ENCODE measurements around the gene CCDC57. TPM values are rescaled to one million over a fixed set of nuclear protein-coding genes. Genes with fewer than 3 reads are reported as not detected.
A peak's percentile ranks its signal among the peaks of the same experiment; 100 is the strongest.

The CCDC57 gene
- total RNA-seq, 2 experiments from 2014 or later, result 56.6 to 64.2 TPM

DNA sequence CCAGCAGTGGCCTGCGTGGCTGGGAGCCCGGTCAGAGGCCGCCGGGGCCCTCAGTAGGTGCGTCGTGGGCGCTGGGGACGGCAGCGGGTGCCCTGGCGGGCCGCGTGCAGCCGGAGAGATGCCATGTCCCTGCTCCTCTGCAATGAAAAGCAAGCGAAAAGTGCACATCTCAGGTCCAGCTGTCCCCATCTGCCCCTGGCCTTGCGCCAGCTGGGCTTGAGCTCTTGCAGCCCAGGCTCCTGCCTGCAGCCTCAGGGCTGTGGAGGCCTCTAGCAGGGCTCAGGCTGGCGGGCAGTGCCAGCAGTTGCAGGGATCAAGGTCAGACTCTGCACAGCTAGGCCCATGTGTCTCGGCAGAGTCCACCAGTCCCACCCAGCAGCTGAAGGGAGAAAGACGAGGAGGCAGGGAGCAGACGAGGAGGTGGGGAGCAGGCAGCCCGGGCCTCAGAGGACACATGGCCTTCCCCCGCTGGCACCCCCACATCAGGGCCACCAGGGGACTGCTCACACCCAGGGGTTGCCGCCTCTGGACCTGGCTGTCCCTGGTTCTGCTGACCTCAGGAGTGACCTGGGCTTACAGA is 27.4 kb upstream of the CCDC57 start:
- H3K27me3 Mint-ChIP-seq, result no peaks in the 10 kb centered on the region
- intact Hi-C loops (cut with micrococcal nuclease), result loop anchor here (5.0 kb wide), 1 partner anchor 82 kb away; no protein-coding TSS in a partner anchor
- H3K4me1 Mint-ChIP-seq (ENCODE audit: low read depth), result peaks cover 58% of the 10 kb centered on the region
- H3K36me3 Mint-ChIP-seq (ENCODE audit: low read depth), result peaks cover 42% of the 10 kb centered on the region
- TF ChIP-seq, protein P1, sequence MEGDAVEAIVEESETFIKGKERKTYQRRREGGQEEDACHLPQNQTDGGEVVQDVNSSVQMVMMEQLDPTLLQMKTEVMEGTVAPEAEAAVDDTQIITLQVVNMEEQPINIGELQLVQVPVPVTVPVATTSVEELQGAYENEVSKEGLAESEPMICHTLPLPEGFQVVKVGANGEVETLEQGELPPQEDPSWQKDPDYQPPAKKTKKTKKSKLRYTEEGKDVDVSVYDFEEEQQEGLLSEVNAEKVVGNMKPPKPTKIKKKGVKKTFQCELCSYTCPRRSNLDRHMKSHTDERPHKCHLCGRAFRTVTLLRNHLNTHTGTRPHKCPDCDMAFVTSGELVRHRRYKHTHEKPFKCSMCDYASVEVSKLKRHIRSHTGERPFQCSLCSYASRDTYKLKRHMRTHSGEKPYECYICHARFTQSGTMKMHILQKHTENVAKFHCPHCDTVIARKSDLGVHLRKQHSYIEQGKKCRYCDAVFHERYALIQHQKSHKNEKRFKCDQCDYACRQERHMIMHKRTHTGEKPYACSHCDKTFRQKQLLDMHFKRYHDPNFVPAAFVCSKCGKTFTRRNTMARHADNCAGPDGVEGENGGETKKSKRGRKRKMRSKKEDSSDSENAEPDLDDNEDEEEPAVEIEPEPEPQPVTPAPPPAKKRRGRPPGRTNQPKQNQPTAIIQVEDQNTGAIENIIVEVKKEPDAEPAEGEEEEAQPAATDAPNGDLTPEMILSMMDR (IDR thresholded peaks at IDR 0.05), result no peak
- no peaks in the 10 kb centered on the region for H3K9me3 Mint-ChIP-seq
- ChIA-PET POLR2A (interaction anchor here (1.0 kb wide), 1 partner anchor 10 kb away, joined by 4 read pairs; no protein-coding TSS in a partner anchor), CTCF (interaction anchor here (1.1 kb wide), 2 partner anchors 34 to 81 kb away, joined by 3 read pairs; no protein-coding TSS in a partner anchor)
- no peak overlapping the region for H3K4me3 Mint-ChIP-seq
- peak overlapping the region; percentile 69 for H3K27ac Mint-ChIP-seq
- no peak for ATAC-seq
- DNase-seq, result no peak

DNA sequence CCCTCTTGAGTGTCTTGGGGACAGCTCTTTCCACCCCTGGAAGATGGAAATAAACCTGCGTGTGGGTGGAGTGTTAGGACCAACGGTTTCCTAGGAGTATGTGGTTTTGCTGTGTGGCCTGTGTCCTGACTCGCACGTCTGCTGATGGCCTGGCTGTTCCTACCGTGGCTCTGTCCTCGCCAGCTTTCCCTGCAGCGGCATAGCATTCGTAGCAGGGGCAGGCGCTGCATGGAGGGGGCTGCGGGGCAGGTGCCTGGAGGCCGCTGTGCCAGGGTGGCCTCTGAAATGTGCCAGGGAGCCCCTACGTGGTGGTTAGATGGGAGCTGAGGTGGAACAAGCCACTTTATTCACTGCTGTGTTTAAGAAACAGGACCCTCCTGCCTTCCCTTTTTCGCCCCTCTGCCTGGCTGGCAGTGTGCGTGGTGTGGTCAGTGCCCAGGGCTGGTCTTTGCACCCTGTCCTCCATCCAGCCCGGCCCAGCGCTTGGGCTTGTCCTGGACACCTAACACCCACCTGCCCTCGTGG is 26.8 kb upstream of the CCDC57 start:
- Mint-ChIP-seq H3K4me1 (ENCODE audit: low read depth) (peaks cover 62% of the 10 kb centered on the region), H3K27me3 (no peaks in the 10 kb centered on the region), H3K9me3 (no peaks in the 10 kb centered on the region), H3K4me3 (no peak overlapping the region), H3K27ac (no peak overlapping the region), H3K36me3 (ENCODE audit: low read depth) (peaks cover 38% of the 10 kb centered on the region)
- POLR2A ChIA-PET, result no interaction called here
- ATAC-seq (no peak), DNase-seq (no peak)
- TF ChIP-seq, protein P1 (IDR thresholded peaks at IDR 0.05), result no peak
- CTCF ChIA-PET, result interaction anchor here (1.1 to 1.6 kb wide), 3 partner anchors 34 to 81 kb away, joined by 3 to 7 read pairs (median 3); no protein-coding TSS in a partner anchor
- intact Hi-C loops (cut with micrococcal nuclease), result no loop called here

DNA sequence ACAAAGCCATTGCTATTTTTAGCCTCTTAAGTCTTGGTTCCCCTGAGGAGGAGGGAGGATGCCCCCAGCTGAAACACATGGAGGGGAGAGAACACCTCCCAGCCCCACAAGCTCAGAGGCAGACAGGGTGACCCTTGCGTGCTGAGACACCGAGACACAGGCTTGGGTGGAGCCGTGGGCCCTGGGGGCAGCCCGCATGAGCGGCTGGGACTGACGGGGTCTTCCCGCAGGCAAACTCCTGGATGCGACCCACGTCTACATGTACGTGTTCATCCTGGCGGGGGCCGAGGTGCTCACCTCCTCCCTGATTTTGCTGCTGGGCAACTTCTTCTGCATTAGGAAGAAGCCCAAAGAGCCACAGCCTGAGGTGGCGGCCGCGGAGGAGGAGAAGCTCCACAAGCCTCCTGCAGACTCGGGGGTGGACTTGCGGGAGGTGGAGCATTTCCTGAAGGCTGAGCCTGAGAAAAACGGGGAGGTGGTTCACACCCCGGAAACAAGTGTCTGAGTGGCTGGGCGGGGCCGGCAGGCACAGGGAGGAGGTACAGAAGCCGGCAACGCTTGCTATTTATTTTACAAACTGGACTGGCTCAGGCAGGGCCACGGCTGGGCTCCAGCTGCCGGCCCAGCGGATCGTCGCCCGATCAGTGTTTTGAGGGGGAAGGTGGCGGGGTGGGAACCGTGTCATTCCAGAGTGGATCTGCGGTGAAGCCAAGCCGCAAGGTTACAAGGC is 26.0 kb upstream of the CCDC57 start:
- CTCF ChIA-PET, result interaction anchor here (0.8 to 1.6 kb wide), 5 partner anchors 10 to 216 kb away, joined by 3 to 7 read pairs (median 3); partner anchors contain the start of genes CENPX, LRRC45 and SLC16A3
- TF ChIP-seq, protein P1 (IDR thresholded peaks at IDR 0.05), result no peak
- ATAC-seq (peak; percentile 55), DNase-seq (peak; percentile 83)
- peak overlapping the region; percentile 57 for H3K27ac Mint-ChIP-seq
- no peaks in the 10 kb centered on the region for H3K9me3 Mint-ChIP-seq
- POLR2A ChIA-PET, result interaction anchor here (0.9 kb wide), 1 partner anchor 78 kb away, joined by 3 read pairs; no protein-coding TSS in a partner anchor
- H3K36me3 Mint-ChIP-seq (ENCODE audit: low read depth), result peaks cover 29% of the 10 kb centered on the region
- H3K4me3 Mint-ChIP-seq, result peak overlapping the region; percentile 44
- no peaks in the 10 kb centered on the region for H3K27me3 Mint-ChIP-seq
- intact Hi-C loops (cut with micrococcal nuclease), result no loop called here
- H3K4me1 Mint-ChIP-seq (ENCODE audit: low read depth), result peaks cover 56% of the 10 kb centered on the region

DNA sequence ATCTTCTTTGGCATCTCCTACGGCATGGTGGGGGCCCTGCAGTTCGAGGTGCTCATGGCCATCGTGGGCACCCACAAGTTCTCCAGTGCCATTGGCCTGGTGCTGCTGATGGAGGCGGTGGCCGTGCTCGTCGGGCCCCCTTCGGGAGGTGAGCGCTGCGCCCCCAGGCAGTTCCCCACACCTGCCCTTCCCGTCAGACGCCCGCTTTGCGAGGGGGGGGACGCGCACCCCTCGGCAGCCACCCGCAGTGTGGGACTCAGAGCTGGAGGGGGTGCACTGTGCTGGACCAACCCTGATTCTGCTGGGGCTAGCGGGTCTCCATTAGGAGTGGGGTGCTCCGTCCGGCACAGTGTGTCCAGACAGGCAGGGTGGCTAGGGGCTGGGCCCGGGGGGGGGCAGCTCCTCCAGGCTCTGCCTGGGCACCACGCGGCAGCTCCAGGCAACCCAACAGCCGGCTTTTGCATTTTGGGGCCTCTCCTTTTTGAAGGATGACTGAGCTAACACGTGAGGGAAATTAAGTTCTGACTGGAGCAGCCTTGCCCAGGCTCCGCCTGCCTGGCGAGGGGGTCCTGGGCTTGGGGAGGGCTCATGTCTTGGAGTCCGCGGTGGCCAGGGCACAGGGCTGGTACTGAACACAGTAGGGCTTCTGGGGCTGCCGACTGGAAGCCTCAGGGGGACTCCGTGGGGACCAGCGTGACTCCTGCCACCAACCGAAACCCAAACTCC is 25.3 kb upstream of the CCDC57 start:
- TF ChIP-seq, protein P1 (IDR thresholded peaks at IDR 0.05), result no peak
- POLR2A ChIA-PET, result interaction anchor here (0.9 to 1.2 kb wide), 2 partner anchors 25 to 79 kb away, joined by 3 to 4 read pairs; partner anchors contain the start of gene CCDC57
- H3K4me1 Mint-ChIP-seq (ENCODE audit: low read depth), result peaks cover 56% of the 10 kb centered on the region
- peak overlapping the region; percentile 44 for H3K4me3 Mint-ChIP-seq
- peak overlapping the region; percentile 11 for H3K27ac Mint-ChIP-seq
- no peak for DNase-seq
- CTCF ChIA-PET, result interaction anchor here (0.8 to 1.6 kb wide), 6 partner anchors 9 to 215 kb away, joined by 3 to 7 read pairs (median 3); partner anchors contain the start of genes CENPX, LRRC45 and SLC16A3
- intact Hi-C loops (cut with micrococcal nuclease), result no loop called here
- no peaks in the 10 kb centered on the region for H3K27me3 Mint-ChIP-seq
- ATAC-seq, result no peak
- H3K9me3 Mint-ChIP-seq, result no peaks in the 10 kb centered on the region
- peaks cover 23% of the 10 kb centered on the region for H3K36me3 Mint-ChIP-seq (ENCODE audit: low read depth)

Data from activated CD8-positive, alpha-beta T cell treated with anti-CD3 and anti-CD28 coated beads for 36 hours (primary cell).